GM06990 (cell line): ENCODE measurements around the gene NID2.

Experiments used
- DNase-seq: peaks from one replicate; pipeline ENCODE4 v3.0.0-alpha.2; 2011; ENCODE audit not compliant: insufficient read length; ENCODE audit errors: extremely low read depth
- H3K27me3 ChIP-seq: replicated peaks from 2 replicates; pipeline ENCODE4 v1.6.0; 2011; ENCODE audit warnings: low read length; ENCODE audit not compliant: control insufficient read depth, insufficient read depth
- H3K36me3 ChIP-seq: 2 replicates; pipeline ENCODE4 v1.5.1; 2011; ENCODE audit warnings: low read length; ENCODE audit not compliant: control insufficient read depth, insufficient read depth
- H3K4me3 ChIP-seq: replicated peaks from 2 replicates; pipeline ENCODE4 v1.5.1; 2011; ENCODE audit warnings: low read depth, mild to moderate bottlenecking, control low read depth, low read length
- TF ChIP-seq, protein P1 (sequence below): IDR thresholded peaks from 2 replicates; pipeline ENCODE4 v1.5.1; 2011; ENCODE audit warnings: low read length, control low read depth, mild to moderate bottlenecking, inconsistent platforms; ENCODE audit not compliant: insufficient read depth, poor library complexity, severe bottlenecking

Gene NID2

DNA sequence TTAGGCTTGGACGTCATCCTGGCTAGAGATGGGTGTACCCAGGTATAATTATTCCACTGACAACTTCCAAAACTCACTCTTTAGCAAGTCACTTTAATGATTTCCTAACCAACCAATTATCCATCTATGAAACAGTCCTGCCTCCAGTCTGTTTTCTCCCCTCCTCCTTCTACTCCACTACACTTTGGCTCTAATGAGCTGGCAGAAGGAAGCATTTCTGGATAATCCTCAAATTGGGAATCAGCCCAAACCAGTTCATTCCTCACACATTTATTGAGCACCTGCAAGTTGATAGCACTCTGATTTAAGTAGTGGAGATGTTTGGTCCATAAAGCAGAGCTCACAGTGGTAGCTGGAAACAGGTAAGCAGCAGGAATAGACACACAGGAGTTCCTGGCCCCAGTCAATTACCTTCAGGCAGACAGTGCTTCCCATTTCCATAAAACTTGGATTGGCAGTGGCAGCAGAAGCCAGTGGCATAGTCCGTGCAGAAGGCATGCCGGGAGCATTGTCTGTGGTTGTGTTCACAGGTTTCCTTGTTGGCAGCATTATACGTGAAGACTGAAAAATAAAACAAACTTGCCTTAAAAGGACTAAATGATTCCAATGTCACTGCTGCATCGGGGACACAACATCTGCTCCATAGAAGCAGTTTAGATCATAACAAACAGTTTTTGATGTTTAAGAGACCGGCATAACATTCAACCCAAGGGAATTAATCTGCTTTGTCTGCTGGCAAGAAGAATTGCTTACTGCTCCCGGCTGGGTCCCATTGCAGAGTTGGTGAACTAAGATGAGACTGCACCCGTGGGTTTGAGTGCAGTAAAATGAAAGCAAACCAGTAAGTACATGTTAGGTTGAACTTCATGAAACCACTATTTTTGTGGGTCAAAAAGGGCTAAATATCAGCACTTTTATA is 26.2 kb downstream of the NID2 start:
- Histone ChIP-seq H3K36me3 (no peaks in the 10 kb centered on the region), H3K4me3 (no peak overlapping the region), H3K27me3 (peaks cover 2% of the 10 kb centered on the region; the same call in 1 of the 2 replicates)
- TF ChIP-seq, protein P1, sequence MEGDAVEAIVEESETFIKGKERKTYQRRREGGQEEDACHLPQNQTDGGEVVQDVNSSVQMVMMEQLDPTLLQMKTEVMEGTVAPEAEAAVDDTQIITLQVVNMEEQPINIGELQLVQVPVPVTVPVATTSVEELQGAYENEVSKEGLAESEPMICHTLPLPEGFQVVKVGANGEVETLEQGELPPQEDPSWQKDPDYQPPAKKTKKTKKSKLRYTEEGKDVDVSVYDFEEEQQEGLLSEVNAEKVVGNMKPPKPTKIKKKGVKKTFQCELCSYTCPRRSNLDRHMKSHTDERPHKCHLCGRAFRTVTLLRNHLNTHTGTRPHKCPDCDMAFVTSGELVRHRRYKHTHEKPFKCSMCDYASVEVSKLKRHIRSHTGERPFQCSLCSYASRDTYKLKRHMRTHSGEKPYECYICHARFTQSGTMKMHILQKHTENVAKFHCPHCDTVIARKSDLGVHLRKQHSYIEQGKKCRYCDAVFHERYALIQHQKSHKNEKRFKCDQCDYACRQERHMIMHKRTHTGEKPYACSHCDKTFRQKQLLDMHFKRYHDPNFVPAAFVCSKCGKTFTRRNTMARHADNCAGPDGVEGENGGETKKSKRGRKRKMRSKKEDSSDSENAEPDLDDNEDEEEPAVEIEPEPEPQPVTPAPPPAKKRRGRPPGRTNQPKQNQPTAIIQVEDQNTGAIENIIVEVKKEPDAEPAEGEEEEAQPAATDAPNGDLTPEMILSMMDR, result no peak
- no peak for DNase-seq

DNA sequence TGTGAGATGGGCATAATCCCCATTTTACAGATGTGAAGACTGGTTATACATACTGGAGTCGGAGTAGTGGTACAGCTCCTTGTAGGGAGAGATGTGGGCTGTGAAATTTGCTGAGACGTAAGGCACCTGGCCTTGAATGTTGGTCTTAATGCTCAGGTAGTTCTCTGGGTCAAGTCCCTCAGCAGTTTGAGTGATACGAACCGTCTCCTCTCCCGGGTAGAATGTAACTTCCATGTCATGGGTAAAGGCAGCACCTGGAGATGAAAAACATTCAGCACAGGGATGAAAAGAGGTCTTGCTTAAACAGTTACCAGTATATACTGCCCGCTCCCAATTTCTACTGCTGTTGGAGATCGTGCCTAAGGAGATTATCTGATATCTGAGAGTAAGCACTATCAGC is 28.3 kb downstream of the NID2 start:
- H3K4me3 ChIP-seq, result no peak overlapping the region
- DNase-seq, result no peak
- H3K36me3 ChIP-seq, result no peaks in the 10 kb centered on the region
- TF ChIP-seq, protein P1, result no peak
- H3K27me3 ChIP-seq, result 0 out of 2 replicates have a peak, but pooled peaks cover 2% of the 10 kb centered on the region

DNA sequence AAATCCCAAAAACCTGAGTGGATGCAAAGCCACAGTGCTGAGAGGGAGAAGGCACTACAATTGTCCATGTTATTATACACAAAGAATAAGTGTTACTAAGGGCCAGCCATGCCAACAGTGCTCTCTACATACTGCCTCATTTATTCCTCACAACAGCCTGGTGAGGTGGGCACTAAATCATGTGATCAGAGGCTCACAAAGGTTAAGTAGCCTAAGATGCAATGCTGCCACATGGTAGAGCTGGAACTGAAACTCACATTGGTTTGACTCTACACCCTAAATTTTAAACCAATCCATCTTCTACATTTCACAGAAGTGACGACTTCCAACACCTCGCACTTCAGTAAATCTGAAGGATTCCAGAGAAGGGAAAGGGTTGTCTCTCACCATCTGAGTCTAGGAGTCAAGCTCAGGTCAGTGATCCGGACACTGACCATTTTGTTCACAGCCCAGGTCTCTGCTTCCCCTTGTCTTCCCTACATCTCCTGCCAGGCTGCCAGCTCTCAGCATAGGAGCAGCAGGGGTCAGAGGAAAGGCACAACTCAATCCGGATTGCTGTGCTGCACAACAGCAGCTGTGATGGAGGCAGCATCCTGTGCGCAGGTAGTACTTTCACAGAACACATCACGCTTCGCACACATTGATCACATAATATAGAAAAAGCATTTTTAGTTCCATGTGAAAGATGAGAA is 29.6 kb downstream of the NID2 start:
- DNase-seq, result no peak
- Histone ChIP-seq H3K36me3 (no peaks in the 10 kb centered on the region), H3K4me3 (no peak overlapping the region), H3K27me3 (0 out of 2 replicates have a peak, but pooled peaks cover 2% of the 10 kb centered on the region)
- TF ChIP-seq, protein P1, result no peak

DNA sequence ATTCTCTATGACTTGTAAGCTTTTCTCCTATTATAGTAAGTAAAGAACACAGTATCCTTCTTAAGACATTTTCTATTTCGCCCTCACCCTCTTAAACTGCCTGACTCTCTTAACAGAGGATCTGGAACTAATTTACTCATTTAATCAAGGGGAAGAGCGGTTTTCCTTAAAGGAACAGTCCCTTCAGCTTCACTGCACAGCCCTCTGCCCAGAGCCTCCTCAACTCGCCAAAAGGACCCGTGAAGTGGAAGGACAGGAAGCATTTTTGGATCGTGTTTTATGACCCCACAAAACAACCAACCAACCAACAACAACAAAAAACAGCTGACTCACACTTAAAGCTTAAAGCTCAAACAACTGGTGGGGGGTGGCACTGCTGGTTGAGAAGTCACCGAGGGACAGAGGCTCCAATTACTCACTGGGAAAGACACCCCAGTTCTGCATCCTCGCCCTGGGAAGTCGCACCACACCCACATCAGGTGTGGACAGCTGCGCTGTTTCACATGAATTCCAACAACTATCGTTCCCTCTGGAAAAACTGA is 35.7 kb downstream of the NID2 start:
- DNase-seq, result no peak
- no peaks in the 10 kb centered on the region; the same call in 1 of the 2 replicates for H3K27me3 ChIP-seq
- TF ChIP-seq, protein P1, result no peak
- H3K36me3 ChIP-seq, result no peaks in the 10 kb centered on the region
- no peak overlapping the region for H3K4me3 ChIP-seq

DNA sequence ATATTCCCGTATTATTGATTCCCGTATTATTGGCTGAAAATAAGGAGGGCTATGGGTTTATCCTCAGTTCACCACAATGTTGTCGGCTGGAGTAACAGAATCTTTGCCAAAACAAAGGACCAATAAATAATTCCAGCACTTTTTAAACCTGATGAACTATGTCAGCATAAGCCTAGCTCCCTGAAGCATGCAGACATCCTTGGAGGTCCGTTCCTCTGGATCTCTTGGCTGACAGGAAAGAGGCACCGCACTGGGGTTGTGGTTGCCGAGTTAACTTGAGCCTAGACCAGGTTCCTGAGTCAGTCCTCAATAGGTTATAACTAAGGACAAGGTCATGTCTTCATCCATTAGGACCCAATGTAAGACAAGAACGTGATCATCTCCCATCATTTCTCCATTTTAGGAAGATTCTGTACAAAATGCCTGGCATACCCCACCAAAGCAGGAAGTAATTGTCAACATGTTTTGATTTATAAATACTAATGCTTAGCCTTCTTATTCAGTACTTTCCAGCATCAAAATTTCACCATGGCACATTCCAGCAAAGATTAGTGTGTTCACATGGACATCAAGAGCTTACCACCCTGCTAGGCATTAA is 36.6 kb downstream of the NID2 start:
- Histone ChIP-seq H3K36me3 (no peaks in the 10 kb centered on the region), H3K27me3 (no peaks in the 10 kb centered on the region; the same call in 1 of the 2 replicates), H3K4me3 (no peak overlapping the region)
- TF ChIP-seq, protein P1, result no peak
- no peak for DNase-seq
